ENCODE data around the gene CLTB.
A peak's percentile ranks its signal among the peaks of the same experiment; 100 is the strongest.

Gene CLTB

DNA sequence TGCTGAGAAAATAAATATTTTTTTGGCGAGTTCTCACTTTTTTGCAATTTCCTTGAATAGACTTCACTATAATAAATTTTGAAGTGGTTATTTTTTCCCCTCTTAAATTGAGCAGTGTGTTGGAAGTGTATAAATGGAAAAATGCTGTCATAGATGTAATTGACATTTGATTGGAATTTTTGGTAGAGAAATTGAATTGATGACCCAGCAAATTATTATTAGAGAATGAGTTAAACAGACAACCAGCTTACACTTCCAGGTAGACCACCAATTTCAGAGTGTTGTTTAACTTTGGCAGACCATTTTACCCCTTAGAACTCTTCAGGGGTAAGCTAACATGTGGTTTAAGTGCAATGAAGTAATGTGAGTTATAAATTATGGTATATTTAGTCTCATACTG is 33.7 kb upstream of the CLTB start:
- no peak for DNase-seq
- Histone ChIP-seq H3K4me3 (ENCODE audit: low read depth, low read length) (no peak overlapping the region), H3K27me3 (replicated peaks) (no peaks in the 10 kb centered on the region), H3K27ac (no peak overlapping the region), H3K36me3 (replicated peaks) (peaks cover 4% of the 10 kb centered on the region)
- TF ChIP-seq, protein P1, sequence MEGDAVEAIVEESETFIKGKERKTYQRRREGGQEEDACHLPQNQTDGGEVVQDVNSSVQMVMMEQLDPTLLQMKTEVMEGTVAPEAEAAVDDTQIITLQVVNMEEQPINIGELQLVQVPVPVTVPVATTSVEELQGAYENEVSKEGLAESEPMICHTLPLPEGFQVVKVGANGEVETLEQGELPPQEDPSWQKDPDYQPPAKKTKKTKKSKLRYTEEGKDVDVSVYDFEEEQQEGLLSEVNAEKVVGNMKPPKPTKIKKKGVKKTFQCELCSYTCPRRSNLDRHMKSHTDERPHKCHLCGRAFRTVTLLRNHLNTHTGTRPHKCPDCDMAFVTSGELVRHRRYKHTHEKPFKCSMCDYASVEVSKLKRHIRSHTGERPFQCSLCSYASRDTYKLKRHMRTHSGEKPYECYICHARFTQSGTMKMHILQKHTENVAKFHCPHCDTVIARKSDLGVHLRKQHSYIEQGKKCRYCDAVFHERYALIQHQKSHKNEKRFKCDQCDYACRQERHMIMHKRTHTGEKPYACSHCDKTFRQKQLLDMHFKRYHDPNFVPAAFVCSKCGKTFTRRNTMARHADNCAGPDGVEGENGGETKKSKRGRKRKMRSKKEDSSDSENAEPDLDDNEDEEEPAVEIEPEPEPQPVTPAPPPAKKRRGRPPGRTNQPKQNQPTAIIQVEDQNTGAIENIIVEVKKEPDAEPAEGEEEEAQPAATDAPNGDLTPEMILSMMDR (IDR thresholded peaks at IDR 0.05; ENCODE audit: low read depth, low read length, missing control alignments): no peak
- in situ Hi-C loops (cut with HindIII; ENCODE audit: low pct_ligation_motif_present, low sequenced_read_pairs): no loop called here

DNA sequence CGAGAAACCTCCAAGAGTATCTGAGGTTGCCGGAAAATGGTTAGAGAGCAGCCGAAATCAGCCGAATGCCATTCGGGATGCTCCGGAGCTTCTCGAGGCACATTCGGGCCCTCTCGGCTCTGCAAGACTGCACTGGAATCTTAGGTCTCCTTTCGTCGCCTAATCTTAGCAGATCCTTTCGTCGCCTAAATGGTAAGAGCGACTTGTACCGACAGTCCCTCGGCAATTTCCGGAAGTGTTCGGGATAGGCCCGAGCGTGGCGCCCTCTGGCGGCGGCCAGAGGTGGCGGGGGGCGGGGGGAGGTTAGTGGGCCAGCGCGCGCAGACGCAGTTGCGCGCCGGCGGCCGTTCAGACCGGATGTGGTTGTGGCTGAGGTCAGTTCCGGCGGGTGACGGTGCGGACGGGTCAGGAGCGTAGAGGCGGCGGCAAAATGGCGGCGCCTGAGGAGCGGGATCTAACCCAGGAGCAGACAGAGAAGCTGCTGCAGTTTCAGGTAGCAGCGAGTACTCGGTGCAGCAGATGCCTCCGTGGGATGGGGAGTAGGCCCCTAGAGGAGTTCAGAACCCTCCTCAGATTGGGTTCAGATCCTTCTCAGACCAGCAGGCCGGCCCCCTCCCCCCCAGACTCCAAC is 31.8 kb upstream of the CLTB start, which contains the start of gene FAF2:
Gene FAF2 (plus strand): TSS at position 408 of the 631 bp plus-strand sequence. CDS start 23 bp downstream, at position 431.
- Histone ChIP-seq H3K27ac (peak within 1 kb of the TSS; percentile 90), H3K36me3 (replicated peaks) (no peaks in the 10 kb centered on the region), H3K27me3 (replicated peaks) (no peaks in the 10 kb centered on the region), H3K4me3 (ENCODE audit: low read depth, low read length) (peak within 1 kb of the TSS; percentile 100)
- in situ Hi-C loops (cut with HindIII; ENCODE audit: low pct_ligation_motif_present, low sequenced_read_pairs): no loop called here
- DNase-seq: peak; percentile 99
- TF ChIP-seq, protein P1 (IDR thresholded peaks at IDR 0.05; ENCODE audit: low read depth, low read length, missing control alignments): peak; percentile 80

DNA sequence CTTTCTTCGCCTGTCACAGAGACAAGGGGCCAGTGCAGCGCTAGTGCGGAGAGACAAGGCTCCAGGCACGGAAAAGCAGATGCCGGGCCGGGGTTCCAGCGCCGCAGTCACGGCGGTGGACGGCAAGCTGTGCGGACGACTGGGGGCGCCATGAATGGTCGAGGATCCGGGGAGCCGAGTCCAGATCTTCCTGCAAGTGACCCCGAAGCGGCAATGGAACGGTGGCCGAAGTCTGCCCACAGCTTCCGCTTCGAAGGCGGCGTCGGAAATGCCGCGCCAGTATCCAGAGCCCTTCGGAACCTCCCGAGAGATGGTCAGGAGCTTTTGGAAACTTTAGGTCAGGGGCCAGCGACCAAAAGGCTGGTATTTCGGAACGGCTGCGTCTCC is 31.2 kb upstream of the CLTB start:
- H3K27me3 ChIP-seq (replicated peaks): no peaks in the 10 kb centered on the region
- peak overlapping the region; percentile 73 for H3K27ac ChIP-seq
- TF ChIP-seq, protein P1 (IDR thresholded peaks at IDR 0.05; ENCODE audit: low read depth, low read length, missing control alignments): no peak
- H3K36me3 ChIP-seq (replicated peaks): no peaks in the 10 kb centered on the region
- in situ Hi-C loops (cut with HindIII; ENCODE audit: low pct_ligation_motif_present, low sequenced_read_pairs): no loop called here
- H3K4me3 ChIP-seq (ENCODE audit: low read depth, low read length): peak overlapping the region; percentile 85
- DNase-seq: no peak

DNA sequence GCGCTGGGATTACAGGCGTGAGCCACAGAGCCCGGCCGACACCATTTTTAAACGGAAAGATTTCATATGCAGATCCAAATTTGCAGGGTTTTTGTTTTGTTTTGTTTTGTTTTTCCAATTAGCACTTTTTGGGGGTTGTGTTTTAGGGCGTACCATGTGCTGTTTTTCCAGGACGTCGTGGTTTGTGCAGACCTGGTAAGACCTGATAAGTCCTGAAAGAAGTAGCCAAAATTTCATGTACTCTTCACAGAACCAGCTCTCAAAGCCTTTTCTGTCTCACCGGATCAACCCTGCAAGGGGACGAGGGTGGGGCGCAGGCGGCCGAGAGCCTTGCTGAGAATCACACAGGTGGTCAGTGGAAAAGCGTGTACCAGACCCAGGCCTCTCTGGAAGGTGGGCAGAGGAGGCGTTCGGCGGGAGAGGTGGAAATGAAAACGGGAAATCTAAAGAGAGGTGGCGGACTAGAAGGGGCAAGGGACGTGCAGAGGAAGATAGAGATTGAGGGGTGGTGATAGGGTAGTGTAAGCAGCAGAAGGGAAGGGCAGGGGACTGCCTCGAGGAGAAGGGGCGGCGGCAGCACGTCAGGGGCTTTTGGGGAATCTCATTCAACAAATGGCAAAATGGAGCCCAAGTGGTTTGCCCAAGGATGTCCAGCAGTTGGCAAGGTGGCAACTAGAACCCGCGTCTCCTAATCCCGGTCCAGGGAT is 30.7 kb upstream of the CLTB start:
- DNase-seq: no peak
- H3K36me3 ChIP-seq (replicated peaks): no peaks in the 10 kb centered on the region
- in situ Hi-C loops (cut with HindIII; ENCODE audit: low pct_ligation_motif_present, low sequenced_read_pairs): no loop called here
- no peaks in the 10 kb centered on the region for H3K27me3 ChIP-seq (replicated peaks)
- peak overlapping the region; percentile 85 for H3K4me3 ChIP-seq (ENCODE audit: low read depth, low read length)
- TF ChIP-seq, protein P1 (IDR thresholded peaks at IDR 0.05; ENCODE audit: low read depth, low read length, missing control alignments): no peak
- H3K27ac ChIP-seq: peak overlapping the region; percentile 73

DNA sequence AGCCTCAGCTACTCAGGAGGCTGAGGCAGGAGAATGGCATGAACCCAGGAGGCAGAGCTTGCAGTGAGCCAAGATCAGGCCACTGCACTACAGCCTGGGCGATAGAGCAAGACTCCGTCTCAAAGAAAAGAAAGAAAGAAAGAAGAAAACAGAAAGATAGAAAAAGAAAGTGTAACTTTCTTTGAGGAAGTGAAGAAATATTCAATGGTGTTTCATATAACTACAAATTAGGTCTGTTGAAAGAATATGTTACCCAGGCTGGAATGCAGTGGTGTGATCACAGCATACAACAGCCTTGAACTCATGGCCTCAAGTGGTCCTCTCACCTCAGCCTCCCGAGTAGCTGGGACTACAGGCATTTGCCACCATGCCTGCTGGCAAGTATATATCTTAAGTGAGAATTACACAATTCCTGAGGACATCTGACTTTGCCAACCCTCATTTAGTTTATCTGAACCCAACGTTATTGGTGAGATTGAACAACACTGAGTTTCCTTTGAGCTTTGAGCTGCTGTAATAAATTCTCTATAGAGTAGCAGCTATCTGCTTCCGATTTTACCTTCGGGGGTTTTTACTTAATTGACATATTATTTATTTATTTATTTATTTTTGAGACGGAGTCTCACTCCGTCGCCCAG is 29.8 kb upstream of the CLTB start:
- TF ChIP-seq, protein P1 (IDR thresholded peaks at IDR 0.05; ENCODE audit: low read depth, low read length, missing control alignments): no peak
- no peak overlapping the region for H3K4me3 ChIP-seq (ENCODE audit: low read depth, low read length)
- no peaks in the 10 kb centered on the region for H3K27me3 ChIP-seq (replicated peaks)
- no peak overlapping the region for H3K27ac ChIP-seq
- H3K36me3 ChIP-seq (replicated peaks): no peaks in the 10 kb centered on the region
- DNase-seq: no peak
- in situ Hi-C loops (cut with HindIII; ENCODE audit: low pct_ligation_motif_present, low sequenced_read_pairs): no loop called here
